ENCODE measurements around the gene DENND1A.

Gene DENND1A

DNA sequence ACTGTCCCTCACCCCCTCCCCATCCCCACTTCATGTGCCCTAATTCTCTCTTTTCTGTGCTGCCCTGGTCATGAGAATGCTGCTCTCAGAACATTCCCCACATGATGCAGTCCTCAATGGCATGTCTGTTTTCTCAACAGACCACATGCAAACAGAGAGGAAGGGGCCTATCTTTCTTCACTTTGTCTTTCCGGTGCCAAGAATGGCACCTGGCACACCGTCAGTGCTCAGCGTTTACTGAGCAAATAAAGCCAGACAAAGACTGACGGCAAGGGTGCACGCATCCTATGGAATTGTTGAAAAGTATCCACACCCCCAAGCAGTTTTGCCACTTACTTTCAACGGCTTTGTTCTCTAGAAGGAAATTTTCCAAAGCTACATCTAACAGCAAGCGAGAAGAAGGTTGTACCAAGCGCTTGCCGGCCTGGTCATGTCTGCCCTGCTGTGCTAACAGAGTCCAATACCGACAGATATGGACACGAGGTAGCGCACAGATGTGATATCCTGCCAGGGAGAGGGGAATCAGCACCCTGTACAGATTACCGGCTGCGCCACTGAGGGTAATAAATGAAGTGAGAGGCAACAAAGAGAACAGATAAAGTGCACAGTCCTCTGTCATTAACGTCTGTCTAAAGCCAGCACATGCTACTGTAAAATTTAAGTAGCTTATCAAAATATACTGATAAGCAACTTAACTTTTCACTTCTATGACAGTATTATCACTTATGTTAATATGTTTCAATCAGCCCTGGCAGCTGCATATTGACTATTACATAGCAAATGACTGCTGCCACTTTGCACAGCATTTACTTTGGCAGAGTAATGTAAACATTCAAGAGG is 251.7 kb downstream of the DENND1A start:
- DNase-seq, result peak; percentile 89

DNA sequence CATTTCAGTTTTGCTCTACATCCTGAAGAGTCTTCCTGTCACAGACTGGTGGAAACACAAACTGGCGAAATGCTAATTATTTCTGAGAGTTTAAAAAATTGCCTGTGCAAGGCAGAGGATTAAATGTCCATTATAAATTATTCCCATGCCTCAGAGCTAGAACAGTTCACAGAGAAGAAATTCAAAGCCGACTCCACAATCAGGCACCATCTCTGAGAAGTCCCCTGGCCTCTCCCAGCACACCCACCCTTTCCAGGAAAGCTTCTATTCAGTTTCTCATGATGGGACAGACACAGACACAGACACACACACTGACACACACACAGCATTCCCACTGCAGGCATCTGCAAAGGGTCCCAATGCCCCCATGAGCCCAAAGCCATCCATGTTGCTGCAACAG is 253.1 kb downstream of the DENND1A start:
- no peak for DNase-seq

DNA sequence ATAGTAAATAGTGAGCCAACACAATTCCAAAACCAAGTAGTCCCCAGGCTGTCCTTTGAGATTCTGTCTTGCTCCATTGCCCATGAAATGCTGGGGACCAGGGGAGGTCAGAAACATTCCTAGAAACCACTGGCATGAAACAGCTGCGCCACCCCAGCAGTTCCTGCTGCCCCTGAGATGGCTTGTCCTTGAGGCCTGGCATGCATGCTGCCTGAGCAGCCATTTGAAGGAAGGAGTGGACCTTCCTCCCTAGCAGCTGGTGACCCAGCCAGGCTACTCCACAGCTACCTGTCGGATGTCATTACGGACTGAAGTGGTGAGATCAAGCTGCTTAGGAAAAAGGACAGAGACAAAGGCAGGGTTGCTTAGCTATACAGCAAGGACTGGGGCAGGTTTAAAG is 260.6 kb downstream of the DENND1A start:
- DNase-seq, result no peak

DNA sequence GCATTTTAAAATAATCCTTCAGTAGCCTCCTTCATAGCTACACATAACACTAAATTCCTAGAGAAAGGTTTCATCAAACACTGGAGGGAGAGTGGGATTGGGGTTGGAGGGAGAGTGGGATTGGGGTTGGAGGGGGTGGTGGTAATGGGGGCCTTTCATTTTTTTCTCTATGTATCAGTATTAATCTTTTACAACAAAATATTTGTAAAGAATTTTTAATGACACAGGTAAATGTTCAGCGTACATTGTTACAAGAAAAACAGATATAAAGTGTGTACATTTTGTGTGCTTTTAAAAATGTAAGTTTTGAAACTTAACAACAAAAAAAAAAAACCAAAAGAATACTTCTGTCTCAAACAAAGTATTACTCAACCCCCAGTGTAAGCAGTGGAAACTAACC is 266.4 kb downstream of the DENND1A start:
- no peak for DNase-seq

DNA sequence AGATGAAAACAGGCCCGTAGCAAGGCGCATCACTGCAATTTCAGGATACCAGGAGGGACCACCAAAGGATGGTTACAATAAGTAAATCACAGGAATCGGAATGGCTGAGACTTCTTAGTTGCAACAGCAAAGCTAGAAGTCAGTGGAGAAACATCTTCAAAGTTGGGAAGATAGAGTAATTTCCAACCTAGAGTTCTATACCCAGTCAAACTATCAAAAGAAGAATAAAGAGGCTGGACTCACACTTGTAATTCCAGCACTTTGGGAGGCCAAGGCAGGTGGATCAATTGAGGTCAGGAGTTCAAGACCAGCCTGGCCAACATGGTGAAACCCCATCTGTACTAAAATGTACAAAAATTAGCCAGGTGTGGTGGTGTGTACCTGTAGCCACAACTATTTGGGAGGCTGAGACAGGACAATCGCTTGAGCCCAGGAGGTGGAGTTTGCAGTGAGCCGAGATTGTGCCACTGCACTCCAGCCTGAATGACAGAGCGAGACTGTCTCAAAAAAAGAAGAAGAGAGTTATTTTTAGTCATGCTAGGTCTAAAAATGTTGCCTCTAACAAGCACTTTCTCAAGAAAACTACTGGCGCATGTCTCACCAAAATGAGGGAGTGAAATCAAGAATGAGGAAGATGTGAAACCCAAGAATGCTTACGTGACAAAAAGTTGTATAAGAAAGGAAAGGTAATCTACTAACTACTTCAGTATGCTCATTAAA is 267.7 kb downstream of the DENND1A start:
- DNase-seq, result no peak

DNA sequence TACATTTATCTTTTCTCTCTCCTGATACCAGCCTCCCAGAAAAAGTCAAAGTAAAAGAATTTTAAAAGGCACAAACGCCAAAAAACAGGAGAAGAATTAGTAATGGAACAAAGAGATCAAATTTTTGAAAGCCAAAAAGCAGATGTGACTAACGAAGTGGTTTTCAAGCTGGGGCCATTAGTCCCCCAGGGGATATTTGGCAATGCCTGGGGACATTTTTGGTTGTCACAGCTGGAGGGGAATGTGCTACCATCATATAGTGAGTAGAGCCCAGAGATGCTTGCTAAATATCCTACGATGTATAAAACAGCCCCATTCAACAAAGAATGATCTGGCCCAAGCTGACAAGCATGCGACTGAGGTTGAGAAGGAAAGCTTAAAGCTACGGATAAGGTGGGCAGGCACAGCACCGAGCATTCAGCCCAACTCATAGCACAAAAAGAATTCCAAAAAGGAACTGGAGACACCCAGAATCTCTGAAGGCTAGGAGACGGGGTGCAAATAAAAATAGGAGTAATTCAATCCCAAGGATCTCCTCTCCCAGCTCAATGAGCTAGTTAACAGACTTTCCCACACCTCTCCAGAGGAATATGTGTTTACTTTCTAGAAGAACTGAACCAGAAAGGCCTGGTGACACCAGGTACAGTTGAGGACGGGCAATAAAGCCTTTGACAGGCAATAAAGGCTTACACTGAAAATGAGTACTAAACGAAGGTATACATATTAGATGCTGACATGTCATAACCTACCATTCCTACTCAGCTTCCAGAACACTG is 269.0 kb downstream of the DENND1A start:
- no peak for DNase-seq

DNA sequence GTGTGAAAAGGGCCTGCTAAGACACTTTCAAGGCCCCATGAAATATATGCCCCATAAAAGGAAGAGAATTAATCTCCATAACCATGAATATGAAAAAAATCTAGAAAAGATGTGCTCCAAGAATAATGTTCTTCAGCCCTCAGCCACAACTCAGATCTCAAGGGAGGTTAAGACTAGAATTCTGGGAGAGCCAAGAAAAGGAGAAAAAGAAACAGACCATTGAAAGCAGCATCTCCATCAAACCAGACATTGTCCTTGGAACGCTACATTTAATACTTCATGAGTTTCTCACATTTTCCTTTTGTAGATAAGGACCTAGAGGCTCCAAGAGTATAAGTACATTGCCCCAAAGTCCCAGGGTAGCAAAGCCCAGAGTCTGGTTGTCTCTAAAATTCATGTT is 270.6 kb downstream of the DENND1A start:
- DNase-seq, result no peak

DNA sequence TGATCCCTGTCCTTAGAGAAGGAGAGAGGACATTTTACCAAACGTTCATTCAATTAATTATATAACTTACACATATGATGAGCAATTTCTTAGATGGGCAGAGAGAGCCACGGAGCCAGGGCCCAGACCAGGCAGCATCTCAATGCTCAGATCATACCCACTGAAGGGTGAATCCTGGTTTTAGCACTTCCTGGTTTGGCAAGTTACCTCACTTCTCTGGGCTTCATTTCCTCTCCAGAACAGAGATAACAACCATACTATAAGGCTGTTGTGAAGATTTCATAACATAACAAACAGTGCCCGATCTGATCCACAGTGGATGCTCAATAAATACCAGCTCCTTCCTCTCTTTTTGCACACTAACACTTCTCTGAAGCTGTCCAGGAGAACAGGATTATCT is 271.1 kb downstream of the DENND1A start:
- DNase-seq, result no peak

DNA sequence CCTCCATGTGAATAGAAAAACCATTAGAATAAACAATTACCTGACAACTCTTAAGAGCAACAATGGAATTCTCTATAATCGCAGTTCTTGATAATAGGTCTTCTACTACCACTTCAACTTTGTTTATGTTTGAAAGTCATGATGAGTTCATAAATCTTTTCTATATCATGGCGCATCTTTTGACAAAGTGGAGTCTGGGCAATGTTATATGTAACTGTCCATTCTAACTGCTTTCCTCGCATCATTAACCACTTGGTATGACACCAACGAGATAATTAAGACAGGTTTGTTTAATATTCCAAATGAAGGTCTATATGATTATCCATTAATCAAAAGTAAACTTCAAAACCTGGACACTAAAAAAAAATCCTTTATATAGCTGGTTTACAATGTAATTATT is 272.0 kb downstream of the DENND1A start:
- DNase-seq, result no peak

DNA sequence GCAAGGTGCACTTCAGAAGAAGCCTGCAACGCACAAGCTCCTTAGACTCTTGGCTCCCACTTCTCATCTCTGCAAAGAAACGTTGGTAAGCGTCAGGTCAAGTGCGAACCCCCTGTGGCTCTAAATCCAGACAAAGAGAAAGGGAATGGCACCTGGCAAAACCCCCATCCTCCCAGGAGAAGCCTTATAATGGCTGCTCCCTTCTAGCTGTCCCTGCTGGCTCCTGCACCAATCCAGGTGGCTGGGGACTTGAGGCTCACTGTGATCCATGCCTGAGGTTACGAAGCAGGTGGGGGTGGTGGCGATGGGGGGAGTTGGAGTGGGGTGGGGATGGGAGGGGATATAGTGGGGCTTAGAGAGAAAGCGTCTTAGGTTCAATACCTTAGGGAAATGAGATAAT is 272.8 kb downstream of the DENND1A start:
- DNase-seq, result no peak

DNA sequence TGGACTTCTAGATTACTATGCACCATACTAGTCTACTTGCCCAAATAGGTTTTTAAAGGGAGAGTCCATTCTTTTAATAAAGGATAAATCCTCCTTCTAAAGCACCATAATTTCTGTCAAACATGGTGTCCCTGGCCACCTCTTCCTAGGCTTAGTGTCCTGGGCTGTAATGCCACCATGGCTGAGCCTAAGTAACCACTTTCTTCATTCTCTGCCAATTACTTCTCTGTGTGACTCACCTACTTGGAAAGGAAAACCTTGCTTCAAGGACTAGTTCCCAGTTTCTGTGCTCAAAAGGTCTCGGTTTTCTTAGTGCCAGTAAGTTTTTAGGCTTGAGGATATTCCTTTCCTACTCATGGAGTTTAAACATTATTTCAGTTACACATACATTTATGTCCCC is 273.4 kb downstream of the DENND1A start:
- DNase-seq, result no peak

DNA sequence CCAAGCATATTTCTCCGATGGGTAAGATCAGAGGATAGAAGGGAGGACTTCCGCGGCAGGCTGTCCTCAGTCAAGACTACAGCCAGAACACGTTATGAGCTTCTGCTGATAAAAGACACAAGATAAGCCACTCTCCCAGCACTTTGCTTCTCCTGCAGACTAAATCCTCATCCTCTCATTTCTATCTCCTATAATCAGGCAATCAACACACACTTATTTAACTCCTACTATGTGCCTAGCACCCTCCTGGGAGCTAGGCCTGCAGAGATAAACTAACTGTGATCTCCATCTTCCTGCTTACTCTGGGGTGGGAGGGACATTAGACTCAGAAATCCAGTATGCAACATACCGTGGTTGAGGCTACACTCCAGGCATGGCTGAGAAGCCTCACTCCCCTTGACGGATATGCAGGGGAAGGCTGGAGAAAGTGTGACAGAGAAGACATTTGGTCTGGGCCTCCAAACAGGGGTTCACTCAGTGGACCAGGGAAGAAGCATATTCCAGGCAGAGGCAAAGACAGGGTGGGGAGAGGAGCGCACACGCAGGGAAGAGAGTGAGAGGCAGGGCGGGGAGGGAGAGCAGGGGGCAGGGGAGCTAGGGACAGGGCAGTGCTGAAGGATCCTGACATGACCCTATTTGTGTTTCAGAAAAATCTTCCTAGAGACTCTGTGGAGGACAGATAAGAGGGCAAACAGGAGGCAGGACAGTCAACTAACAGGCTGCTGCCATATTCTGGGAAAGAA is 274.1 kb downstream of the DENND1A start:
- DNase-seq, result no peak

DNA sequence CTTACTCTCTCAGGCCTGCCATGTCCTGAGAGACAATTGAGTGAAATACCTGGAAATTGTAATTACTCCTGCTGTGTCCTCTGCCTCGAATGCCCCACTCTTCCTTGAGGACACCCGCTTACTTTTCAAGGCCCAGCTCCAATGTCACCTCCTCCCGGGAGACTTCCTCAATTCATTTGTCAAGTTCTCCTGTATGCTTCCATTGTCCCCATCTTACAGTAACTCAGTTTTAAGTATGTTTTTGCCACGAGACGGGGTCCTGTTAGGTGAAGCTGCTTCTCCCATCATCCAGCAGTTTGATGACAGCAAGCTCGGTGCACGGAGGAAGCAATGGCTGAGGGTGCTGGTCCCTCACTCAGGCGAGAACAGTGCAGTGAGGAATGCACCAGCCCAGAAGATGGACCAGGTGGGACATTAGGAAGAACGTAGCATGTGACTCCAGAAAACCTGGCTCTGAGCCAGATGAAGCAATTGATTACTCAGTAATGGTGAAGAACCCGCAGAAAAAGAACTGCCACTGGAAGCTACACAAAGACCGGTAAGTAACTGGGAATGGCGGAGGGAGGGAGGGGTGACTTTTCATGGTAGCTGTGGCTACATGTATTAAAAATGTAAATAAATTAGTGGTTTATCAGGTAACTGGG is 274.8 kb downstream of the DENND1A start:
- DNase-seq, result no peak

DNA sequence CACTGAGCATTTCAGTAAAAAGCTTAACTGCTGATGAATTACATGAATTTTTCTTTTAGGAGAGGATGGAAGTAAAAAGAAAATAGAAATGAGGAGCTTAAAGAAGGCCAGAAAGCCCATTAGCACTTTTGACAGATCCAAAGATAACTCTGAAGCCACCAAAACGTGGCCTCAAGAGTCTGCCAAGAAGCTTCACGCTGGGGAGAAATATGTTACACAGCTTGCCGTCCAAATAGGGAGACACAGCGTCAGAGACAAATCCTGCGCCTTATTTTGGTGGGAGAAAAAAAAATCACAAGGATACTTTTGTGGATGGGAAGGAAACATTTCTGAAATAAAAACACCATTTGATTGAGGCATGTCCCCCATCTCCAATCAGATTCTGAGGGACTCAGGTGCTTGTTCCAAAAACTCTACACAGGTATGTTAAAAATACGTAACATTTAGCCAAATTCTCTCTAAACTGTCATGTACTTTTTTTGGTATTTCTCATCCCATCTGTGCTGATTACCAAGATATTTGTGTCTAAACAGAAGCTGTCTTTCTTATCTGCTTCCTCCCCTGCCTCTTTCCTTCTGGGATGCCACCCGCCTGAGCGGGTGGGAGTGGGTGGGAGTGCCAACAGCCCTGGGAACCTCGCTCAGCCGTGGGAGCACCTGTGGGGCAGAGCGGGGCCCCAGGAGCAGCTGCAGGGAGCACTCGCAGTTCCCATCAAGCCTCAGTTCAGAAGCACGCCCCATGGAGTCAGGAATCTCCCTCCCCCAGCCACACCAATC is 275.5 kb downstream of the DENND1A start:
- no peak for DNase-seq

DNA sequence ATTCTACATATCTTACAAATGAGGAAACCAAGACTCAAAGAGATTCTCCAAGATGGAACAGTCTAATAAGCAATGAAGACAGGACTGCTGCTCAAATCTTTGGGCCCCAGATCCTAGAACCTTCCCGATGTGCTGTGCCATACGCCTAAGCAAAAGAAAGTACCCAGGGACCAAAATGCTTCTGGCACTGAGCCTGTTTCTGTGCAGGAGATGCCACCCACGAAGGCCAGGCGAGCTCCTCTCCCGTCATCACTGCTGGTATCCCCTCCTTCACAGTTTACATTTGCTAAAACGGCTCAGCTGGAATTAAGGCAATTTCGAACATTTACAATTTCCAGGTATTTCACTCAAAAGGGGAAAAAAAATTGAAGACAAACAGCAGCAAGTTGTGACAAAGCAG is 277.5 kb downstream of the DENND1A start:
- DNase-seq, result no peak

DNA sequence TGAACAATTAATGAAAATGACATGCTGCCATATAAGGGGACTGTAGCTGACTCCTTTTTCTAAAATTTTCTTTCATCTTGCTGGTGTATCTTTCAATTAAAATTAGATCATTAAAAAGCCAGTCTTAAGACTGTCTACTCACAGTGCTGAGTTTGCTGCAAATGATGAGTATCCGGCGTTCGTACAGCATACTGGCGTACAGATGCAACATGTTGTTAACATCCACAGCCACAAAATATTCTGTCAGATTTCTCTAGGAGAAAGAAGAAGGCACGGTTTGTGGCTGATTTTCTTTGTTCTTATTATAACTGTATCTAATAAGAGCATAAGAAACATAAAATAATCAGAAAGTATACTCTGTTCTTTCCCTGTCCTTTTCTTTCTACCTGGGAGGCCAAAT is 278.1 kb downstream of the DENND1A start:
- DNase-seq, result no peak

DNA sequence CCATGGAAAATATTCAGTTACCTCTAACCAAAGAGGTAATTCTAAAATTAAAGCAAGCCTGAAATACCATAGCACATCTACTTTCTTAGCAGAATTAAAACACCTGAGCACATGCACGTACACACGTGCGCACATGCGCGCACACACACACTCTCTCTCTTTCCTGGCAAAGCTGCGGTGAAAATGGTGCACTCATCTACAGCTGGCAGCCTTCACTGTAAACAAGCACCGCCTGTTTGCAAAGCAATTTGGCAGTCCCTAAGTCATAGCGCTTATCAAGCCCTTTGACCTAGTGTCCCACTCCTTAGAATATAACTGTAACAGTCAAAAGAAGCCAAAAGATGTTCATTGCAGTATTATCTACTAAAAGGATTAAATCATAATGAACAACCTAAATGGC is 278.7 kb downstream of the DENND1A start:
- no peak for DNase-seq

DNA sequence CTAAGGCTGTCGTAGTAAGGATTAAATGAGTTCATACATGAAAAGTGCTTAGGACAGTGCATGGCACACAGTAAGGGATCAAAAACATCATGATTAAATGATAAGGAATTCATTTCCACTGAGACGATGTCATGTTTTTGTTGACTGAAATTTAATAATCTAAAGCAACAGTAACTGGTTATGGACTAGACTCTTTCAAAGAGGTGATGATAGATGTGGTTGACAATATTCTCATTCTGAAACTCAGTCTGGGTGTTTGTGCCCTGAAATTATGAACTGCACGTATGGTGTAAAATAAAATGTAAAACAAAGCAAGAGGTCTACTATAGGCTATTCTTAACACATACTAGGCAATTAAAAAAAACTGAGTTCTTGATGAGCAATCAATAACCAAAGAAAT is 280.0 kb downstream of the DENND1A start:
- no peak for DNase-seq

DNA sequence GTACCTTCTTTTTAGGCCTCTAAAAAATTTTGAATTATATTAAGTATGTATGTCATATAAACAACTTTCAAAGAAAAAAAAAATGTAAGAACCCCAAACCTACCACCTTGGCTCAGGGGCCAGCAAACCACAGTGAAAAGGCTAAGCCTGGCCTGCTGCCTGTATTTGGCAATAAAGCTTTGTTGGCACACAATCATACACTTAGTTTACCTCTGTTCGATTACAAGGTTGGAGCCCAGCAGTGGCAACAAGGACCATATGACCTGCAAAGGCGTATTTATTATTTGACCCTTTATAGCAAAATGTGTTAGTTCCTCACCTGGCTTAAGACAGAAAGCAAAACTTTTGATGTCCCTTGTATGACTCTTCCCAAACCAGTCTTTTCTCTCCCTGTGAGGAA is 282.8 kb downstream of the DENND1A start:
- no peak for DNase-seq

DNA sequence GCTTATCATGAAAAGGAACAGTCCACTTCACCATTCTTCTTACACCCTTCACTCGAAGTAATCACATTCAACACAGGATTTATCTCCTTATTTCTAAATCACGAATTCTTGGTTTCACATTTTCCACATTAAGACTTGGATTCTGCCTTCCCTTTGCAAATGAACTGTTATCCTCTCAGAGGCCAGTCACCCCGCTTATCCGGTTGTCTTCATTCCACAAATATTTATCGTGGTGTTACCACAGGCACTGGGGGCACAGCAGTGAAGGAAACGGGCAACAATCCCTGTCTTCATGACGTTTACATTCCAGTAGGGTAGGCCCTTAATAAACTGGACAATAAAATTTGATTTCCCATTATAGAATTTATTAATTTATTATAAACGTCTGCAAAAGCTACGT is 284.2 kb downstream of the DENND1A start:
- no peak for DNase-seq

DNA sequence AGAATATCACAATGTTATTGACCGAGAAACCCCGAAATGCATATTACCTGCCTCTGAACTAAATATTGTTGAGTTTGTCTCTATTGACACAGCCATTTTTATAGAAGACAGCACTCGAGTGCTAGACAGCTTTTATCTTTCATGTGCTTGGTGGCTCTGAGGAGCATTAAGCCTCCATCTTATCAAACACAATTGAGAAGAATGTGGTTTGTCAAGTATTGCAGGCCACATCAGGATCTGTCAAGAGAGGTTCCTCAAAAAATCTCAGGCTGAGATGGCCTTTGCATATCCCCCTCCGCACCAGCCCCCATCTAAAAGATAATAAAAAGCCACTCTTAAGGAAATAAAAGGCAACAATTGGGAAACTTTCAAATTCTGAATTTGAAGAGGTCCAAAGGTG is 284.8 kb downstream of the DENND1A start:
- no peak for DNase-seq

DNA sequence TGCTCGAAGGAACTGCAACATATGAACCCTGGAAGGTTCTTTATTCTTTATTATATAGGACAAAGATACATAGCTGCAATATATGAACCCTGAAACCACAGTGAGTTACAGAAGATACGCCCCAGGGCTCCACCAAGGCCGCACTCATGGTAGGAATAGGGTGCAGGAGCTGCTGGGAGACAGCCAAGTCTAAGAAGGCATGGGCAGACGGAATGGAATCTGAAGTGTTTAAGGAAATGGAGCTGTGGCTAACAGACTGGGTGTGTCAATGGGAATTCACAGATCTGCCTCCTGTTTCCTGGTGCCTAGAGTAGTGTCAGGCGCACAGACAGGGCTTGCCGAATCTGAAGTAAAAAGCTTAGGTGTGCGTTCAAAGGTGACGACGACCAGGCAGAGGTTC is 286.4 kb downstream of the DENND1A start:
- no peak for DNase-seq

Data from COR-L47 (cell line).